HEK293 (cell line): ENCODE data around the gene TCEAL7.

Source experiments
- CTCF ChIA-PET: fragments of 350-600 bp; formaldehyde crosslinking; extraction: SDS; loops from one replicate; lab custom pipeline; 2021; ENCODE audit warnings: antibody characterized with exemption; lab: Yijun Ruan, JAX
- POLR2A ChIA-PET: fragments of 300-600 bp; formaldehyde crosslinking; extraction: SDS; loops from one replicate; lab custom pipeline; 2020; ENCODE audit warnings: antibody characterized with exemption, inconsistent platforms; lab: Yijun Ruan, JAX
- H3K27ac ChIP-seq: fragments of 200-500 bp; sonication (Bioruptor generic); 2 replicates; pipeline ENCODE4 v1.5.1; 2014; ENCODE audit warnings: low read depth, low read length, control low read depth, inconsistent platforms; ENCODE audit errors: extremely low read depth
- H3K36me3 ChIP-seq, 2 experiments: fragments of 200-500 bp in 1 of 2; sonication (Bioruptor generic) in 1 of 2; 1 replicate in 1 of 2; 2 replicates in 1 of 2; pipeline ENCODE4 v1.5.1; 2014 to 2017; ENCODE audit warnings: inconsistent platforms in 2 of 2, low read length in 2 of 2; ENCODE audit not compliant: control insufficient read depth in 2 of 2, insufficient read depth in 1 of 2
- H3K4me1 ChIP-seq: fragments of 200-500 bp; sonication (Bioruptor generic); 2 replicates; pipeline ENCODE4 v1.5.1; 2014; ENCODE audit warnings: mild to moderate bottlenecking, low read length, inconsistent platforms; ENCODE audit not compliant: control insufficient read depth, insufficient read depth
- H3K4me3 ChIP-seq: 2 replicates; pipeline ENCODE4 v1.5.1; 2011; ENCODE audit warnings: low read depth, mild to moderate bottlenecking, control low read depth, low read length, moderate library complexity
- H3K9me3 ChIP-seq: fragments of 200-500 bp; sonication (Bioruptor generic); 2 replicates; pipeline ENCODE4 v1.5.1; 2014; ENCODE audit warnings: low read depth, low read length, inconsistent platforms; ENCODE audit not compliant: control insufficient read depth, insufficient read depth
- HOXC10 ChIP-seq: sonication (generic); formaldehyde crosslinking; IDR thresholded peaks from 2 replicates; pipeline ENCODE4 v1.8.1; 2023; ENCODE audit warnings: mild to moderate bottlenecking, missing genetic modification reagents
- HOXD13 ChIP-seq: sonication (generic); formaldehyde crosslinking; IDR thresholded peaks from 2 replicates; pipeline ENCODE4 v1.8.0; 2022; ENCODE audit warnings: missing genetic modification reagents, borderline replicate concordance
- OSR2 ChIP-seq: fragments of 450-650 bp; formaldehyde crosslinking; IDR thresholded peaks from 2 replicates; pipeline ENCODE4 v1.5.1; 2016; ENCODE audit warnings: missing biosample characterization, missing genetic modification characterization
- OVOL3 ChIP-seq: fragments of 450-650 bp; formaldehyde crosslinking; IDR thresholded peaks from 2 replicates; pipeline ENCODE4 v1.5.1; 2016; ENCODE audit warnings: missing biosample characterization, missing genetic modification characterization
- PATZ1 ChIP-seq: fragments of 450-650 bp; formaldehyde crosslinking; IDR thresholded peaks from 2 replicates; pipeline ENCODE4 v1.5.1; 2016; ENCODE audit warnings: missing biosample characterization, missing genetic modification characterization
- REST ChIP-seq: fragments of 450-650 bp; formaldehyde crosslinking; IDR thresholded peaks from 2 replicates; pipeline ENCODE4 v1.5.1; 2016; ENCODE audit warnings: missing biosample characterization, missing genetic modification characterization
- SCRT2 ChIP-seq: fragments of 450-650 bp; formaldehyde crosslinking; IDR thresholded peaks from 2 replicates; pipeline ENCODE4 v1.5.1; 2016; ENCODE audit warnings: missing biosample characterization, missing genetic modification characterization
- ZBTB21 ChIP-seq: fragments of 450-650 bp; formaldehyde crosslinking; IDR thresholded peaks from 2 replicates; pipeline ENCODE4 v1.5.1; 2017; ENCODE audit warnings: missing biosample characterization, missing genetic modification characterization
- ZBTB44 ChIP-seq: fragments of 450-650 bp; IDR thresholded peaks from 2 replicates; pipeline ENCODE4 v1.5.1; 2018; ENCODE audit warnings: missing biosample characterization, mild to moderate bottlenecking, missing genetic modification characterization
- ZFP41 ChIP-seq: fragments of 450-650 bp; formaldehyde crosslinking; IDR thresholded peaks from 2 replicates; pipeline ENCODE4 v1.5.1; 2016; ENCODE audit warnings: missing biosample characterization, missing genetic modification characterization, borderline replicate concordance
- ZNF157 ChIP-seq: fragments of 450-650 bp; formaldehyde crosslinking; IDR thresholded peaks from 2 replicates; pipeline ENCODE4 v1.5.1; 2016; ENCODE audit warnings: missing biosample characterization, missing genetic modification characterization
- ZNF175 ChIP-seq: fragments of 450-650 bp; formaldehyde crosslinking; IDR thresholded peaks from 2 replicates; pipeline ENCODE4 v1.5.1; 2016; ENCODE audit warnings: missing biosample characterization, missing genetic modification characterization
- ZNF239 ChIP-seq: fragments of 450-650 bp; formaldehyde crosslinking; IDR thresholded peaks from 2 replicates; pipeline ENCODE4 v1.5.1; 2016; ENCODE audit warnings: missing biosample characterization, missing genetic modification characterization
- ZNF266 ChIP-seq: fragments of 450-650 bp; formaldehyde crosslinking; IDR thresholded peaks from 2 replicates; pipeline ENCODE4 v1.5.1; 2016; ENCODE audit warnings: missing biosample characterization, missing genetic modification characterization, low read depth
- ZNF311 ChIP-seq: fragments of 450-650 bp; formaldehyde crosslinking; IDR thresholded peaks from 2 replicates; pipeline ENCODE4 v1.5.1; 2017; ENCODE audit warnings: missing biosample characterization, missing genetic modification characterization, borderline replicate concordance
- ZNF324 ChIP-seq: fragments of 450-650 bp; formaldehyde crosslinking; IDR thresholded peaks from 2 replicates; pipeline ENCODE4 v1.5.1; 2016; ENCODE audit warnings: missing biosample characterization, missing genetic modification characterization
- ZNF391 ChIP-seq: fragments of 450-650 bp; formaldehyde crosslinking; IDR thresholded peaks from 2 replicates; pipeline ENCODE4 v1.5.1; 2016; ENCODE audit warnings: low read depth, missing biosample characterization, missing genetic modification characterization, borderline replicate concordance
- ZNF600 ChIP-seq: fragments of 450-650 bp; formaldehyde crosslinking; IDR thresholded peaks from 2 replicates; pipeline ENCODE4 v1.5.1; 2016; ENCODE audit warnings: missing biosample characterization, missing genetic modification characterization
- ZNF664 ChIP-seq: fragments of 450-650 bp; formaldehyde crosslinking; IDR thresholded peaks from 2 replicates; pipeline ENCODE4 v1.5.1; 2016; ENCODE audit warnings: missing biosample characterization, missing genetic modification characterization
- ZSCAN23 ChIP-seq: fragments of 450-650 bp; formaldehyde crosslinking; IDR thresholded peaks from 2 replicates; pipeline ENCODE4 v1.5.1; 2016; ENCODE audit warnings: missing biosample characterization, missing genetic modification characterization
- TF ChIP-seq, protein P1 (sequence below): sonication (generic); formaldehyde crosslinking; IDR thresholded peaks from 2 replicates; pipeline ENCODE4 v1.8.1; 2022; ENCODE audit warnings: mild to moderate bottlenecking, moderate library complexity, missing genetic modification reagents
- TF ChIP-seq, protein P2 (sequence below): fragments of 450-650 bp; formaldehyde crosslinking; IDR thresholded peaks from 2 replicates; pipeline ENCODE4 v1.5.1; 2016; ENCODE audit warnings: missing biosample characterization, missing genetic modification characterization

Gene TCEAL7

DNA sequence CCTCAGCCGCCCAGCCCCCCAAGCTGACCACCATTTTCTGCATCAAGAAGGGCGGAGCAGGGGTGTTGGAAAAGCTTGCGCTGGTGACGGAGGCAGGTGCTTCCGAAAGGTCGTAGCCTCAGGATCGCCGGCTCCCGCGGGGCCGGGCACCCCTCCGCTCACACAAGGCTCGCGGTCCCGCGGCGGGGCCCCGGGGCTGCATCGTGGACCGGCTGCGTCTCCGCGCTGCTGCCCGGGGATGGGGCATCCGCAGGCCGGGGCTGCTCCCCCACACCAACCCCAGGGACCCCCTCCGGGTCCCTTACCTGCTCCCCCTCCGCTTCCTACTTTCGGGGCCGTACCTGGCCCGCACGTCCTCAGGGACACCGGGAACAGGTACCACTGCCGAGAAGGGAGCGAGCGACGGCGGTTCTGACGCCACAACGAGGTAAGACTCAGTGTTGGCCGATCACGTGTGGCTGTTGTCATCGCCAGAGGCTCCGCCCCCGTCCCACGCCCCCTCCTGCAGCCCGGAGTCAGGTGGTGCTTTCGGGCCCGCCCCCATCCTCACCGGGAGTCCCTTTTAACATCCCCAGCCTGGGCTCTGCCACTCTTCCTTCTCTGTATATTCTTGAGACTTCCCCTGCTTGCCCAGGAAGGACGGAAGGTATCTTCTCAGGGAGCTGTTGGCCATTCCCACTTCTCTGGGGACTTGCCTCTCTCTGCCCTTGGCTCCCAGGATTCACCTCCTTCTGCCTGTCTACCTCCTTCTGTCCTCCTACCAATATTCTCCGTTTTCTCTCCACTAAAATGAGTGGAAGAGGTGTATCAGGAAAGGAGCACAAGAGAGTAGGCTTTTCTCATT, 19.3 kb upstream of the TCEAL7 start, which contains the start of gene BEX2 (continued):
- TF ChIP-seq SCRT2: no peak
- TF ChIP-seq REST (tag by site-specific recombination): 0 out of 2 replicates have a peak, but pooled peaks have one; percentile 26
- peak; percentile 70; the same call in 1 of the 2 replicates for TF ChIP-seq ZBTB21

- no peaks in the 10 kb centered on the region for H3K4me1 ChIP-seq
- no peak overlapping the region for H3K4me3 ChIP-seq
- CTCF ChIA-PET: no interaction called here
- POLR2A ChIA-PET: no interaction called here
- TF ChIP-seq ZFP41 (tag by site-specific recombination): no peak
- no peak for TF ChIP-seq ZNF239 (tag by site-specific recombination)
- TF ChIP-seq, all 188 proteins: peak for 0
- H3K27ac ChIP-seq: no peak overlapping the region
- no peaks in the 10 kb centered on the region for H3K9me3 ChIP-seq
- no peaks in the 10 kb centered on the region for H3K36me3 ChIP-seq
These were observed 18.6 kb upstream of the TCEAL7 start for GRCh38 chrX:103311399-103311780.

GRCh38 chrX:103330681-103331288, 746 bp downstream of the TCEAL7 start:
- H3K36me3 ChIP-seq: no peaks in the 10 kb centered on the region
- POLR2A ChIA-PET: interaction anchor here (0.9 to 1.2 kb wide), 2 partner anchors 25 to 76 kb away, joined by 3 to 5 read pairs; partner anchors contain the start of genes TCEAL8 and TCEAL9
- H3K9me3 ChIP-seq: no peaks in the 10 kb centered on the region
- H3K4me3 ChIP-seq: no peak overlapping the region
- H3K4me1 ChIP-seq: no peaks in the 10 kb centered on the region
- CTCF ChIA-PET: interaction anchor here (1.6 to 2.0 kb wide), 2 partner anchors 11 to 13 kb away, joined by 3 to 6 read pairs; no protein-coding TSS in a partner anchor
- H3K27ac ChIP-seq: no peak overlapping the region
- TF ChIP-seq ZNF600 (tag by site-specific recombination) (no peak), ZNF157 (tag by site-specific recombination) (no peak), ZNF391 (no peak), ZNF175 (no peak), HOXD13 (no peak), HOXC10 (CRISPR knock-in tag) (no peak), ZNF324 (tag by site-specific recombination) (no peak), ZSCAN23 (tag by site-specific recombination) (no peak), ZNF311 (tag by site-specific recombination) (no peak), OVOL3 (tag by site-specific recombination) (no peak), ZBTB44 (no peak), ZNF664 (tag by site-specific recombination) (no peak), ZNF266 (tag by site-specific recombination) (no peak), PATZ1 (tag by site-specific recombination) (no peak), OSR2 (tag by site-specific recombination) (no peak)
- TF ChIP-seq, protein P1, sequence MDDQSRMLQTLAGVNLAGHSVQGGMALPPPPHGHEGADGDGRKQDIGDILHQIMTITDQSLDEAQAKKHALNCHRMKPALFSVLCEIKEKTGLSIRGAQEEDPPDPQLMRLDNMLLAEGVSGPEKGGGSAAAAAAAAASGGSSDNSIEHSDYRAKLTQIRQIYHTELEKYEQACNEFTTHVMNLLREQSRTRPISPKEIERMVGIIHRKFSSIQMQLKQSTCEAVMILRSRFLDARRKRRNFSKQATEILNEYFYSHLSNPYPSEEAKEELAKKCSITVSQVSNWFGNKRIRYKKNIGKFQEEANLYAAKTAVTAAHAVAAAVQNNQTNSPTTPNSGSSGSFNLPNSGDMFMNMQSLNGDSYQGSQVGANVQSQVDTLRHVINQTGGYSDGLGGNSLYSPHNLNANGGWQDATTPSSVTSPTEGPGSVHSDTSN: no peak
- TF ChIP-seq, protein P2, sequence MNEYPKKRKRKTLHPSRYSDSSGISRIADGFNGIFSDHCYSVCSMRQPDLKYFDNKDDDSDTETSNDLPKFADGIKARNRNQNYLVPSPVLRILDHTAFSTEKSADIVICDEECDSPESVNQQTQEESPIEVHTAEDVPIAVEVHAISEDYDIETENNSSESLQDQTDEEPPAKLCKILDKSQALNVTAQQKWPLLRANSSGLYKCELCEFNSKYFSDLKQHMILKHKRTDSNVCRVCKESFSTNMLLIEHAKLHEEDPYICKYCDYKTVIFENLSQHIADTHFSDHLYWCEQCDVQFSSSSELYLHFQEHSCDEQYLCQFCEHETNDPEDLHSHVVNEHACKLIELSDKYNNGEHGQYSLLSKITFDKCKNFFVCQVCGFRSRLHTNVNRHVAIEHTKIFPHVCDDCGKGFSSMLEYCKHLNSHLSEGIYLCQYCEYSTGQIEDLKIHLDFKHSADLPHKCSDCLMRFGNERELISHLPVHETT (tag by site-specific recombination): no peak
